ENCODE data around the gene CDH15.

CDH15 gene

DNA sequence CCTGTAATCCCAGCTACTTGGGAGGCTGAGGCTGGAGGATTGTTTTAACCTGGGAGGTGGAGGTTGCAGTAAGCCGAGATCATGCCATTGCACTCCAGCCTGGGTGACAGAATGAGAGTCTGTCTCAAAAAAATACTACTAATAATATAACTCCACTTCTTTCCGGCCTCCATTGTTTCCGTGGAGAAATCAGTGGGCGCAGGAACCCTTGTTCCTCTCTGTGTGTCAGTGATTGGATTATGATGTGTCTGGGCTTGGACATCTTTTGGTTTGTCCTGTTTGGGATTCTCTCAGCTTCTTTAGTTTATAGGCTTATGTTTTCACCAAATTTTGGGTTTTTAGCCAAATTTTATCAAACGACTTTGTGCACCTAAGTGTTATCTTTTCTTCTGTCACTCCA, 41.1 kb upstream of the CDH15 start:
- TF ChIP-seq EP300 (IDR thresholded peaks at IDR 0.05; ENCODE audit: borderline replicate concordance) (no peak), TAF1 (IDR thresholded peaks at IDR 0.05; ENCODE audit: low read depth) (no peak), NFIC (IDR thresholded peaks at IDR 0.05) (no peak), CEBPB (IDR thresholded peaks at IDR 0.05) (no peak), TCF12 (IDR thresholded peaks at IDR 0.05; ENCODE audit: low read depth) (no peak), EGR1 (IDR thresholded peaks at IDR 0.05) (no peak), RAD21 (IDR thresholded peaks at IDR 0.05; ENCODE audit: low read depth) (no peak), FOXM1 (IDR thresholded peaks at IDR 0.05; ENCODE audit: borderline replicate concordance, low read depth) (no peak), YY1 (IDR thresholded peaks at IDR 0.05; ENCODE audit: low read depth) (no peak), CREB1 (IDR thresholded peaks at IDR 0.05; ENCODE audit: low read depth) (no peak)
- TF ChIP-seq, protein P1, sequence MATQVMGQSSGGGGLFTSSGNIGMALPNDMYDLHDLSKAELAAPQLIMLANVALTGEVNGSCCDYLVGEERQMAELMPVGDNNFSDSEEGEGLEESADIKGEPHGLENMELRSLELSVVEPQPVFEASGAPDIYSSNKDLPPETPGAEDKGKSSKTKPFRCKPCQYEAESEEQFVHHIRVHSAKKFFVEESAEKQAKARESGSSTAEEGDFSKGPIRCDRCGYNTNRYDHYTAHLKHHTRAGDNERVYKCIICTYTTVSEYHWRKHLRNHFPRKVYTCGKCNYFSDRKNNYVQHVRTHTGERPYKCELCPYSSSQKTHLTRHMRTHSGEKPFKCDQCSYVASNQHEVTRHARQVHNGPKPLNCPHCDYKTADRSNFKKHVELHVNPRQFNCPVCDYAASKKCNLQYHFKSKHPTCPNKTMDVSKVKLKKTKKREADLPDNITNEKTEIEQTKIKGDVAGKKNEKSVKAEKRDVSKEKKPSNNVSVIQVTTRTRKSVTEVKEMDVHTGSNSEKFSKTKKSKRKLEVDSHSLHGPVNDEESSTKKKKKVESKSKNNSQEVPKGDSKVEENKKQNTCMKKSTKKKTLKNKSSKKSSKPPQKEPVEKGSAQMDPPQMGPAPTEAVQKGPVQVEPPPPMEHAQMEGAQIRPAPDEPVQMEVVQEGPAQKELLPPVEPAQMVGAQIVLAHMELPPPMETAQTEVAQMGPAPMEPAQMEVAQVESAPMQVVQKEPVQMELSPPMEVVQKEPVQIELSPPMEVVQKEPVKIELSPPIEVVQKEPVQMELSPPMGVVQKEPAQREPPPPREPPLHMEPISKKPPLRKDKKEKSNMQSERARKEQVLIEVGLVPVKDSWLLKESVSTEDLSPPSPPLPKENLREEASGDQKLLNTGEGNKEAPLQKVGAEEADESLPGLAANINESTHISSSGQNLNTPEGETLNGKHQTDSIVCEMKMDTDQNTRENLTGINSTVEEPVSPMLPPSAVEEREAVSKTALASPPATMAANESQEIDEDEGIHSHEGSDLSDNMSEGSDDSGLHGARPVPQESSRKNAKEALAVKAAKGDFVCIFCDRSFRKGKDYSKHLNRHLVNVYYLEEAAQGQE (IDR thresholded peaks at IDR 0.05; ENCODE audit: low read depth) = no peak
- TF ChIP-seq, protein P2, sequence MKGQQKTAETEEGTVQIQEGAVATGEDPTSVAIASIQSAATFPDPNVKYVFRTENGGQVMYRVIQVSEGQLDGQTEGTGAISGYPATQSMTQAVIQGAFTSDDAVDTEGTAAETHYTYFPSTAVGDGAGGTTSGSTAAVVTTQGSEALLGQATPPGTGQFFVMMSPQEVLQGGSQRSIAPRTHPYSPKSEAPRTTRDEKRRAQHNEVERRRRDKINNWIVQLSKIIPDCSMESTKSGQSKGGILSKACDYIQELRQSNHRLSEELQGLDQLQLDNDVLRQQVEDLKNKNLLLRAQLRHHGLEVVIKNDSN (IDR thresholded peaks at IDR 0.05) = no peak

DNA sequence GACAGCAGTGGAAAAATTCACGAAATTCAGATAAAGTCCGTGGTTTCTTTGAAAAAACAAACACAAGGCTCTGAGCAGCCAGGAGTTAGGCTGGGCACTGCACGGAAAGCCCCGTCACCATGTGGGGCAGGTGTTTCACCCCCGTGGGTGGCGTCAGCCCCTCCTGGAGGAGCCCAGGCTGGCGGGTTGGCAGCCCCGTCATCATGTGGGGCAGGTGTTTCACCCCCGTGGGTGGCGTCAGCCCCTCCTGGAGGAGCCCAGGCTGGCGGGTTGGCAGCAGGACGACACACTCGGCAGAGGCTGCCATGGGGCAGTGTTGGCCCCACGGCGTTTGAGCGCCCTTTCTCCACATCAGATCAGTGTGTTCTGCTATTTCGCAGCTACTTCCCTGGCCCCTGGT, 39.8 kb upstream of the CDH15 start:
- TF ChIP-seq, protein P1 (IDR thresholded peaks at IDR 0.05; ENCODE audit: low read depth) = no peak
- TF ChIP-seq TEAD4 (IDR thresholded peaks at IDR 0.05) (no peak), TAF1 (IDR thresholded peaks at IDR 0.05; ENCODE audit: low read depth) (no peak), ZBTB7A (IDR thresholded peaks at IDR 0.05; ENCODE audit: low read depth) (no peak)

DNA sequence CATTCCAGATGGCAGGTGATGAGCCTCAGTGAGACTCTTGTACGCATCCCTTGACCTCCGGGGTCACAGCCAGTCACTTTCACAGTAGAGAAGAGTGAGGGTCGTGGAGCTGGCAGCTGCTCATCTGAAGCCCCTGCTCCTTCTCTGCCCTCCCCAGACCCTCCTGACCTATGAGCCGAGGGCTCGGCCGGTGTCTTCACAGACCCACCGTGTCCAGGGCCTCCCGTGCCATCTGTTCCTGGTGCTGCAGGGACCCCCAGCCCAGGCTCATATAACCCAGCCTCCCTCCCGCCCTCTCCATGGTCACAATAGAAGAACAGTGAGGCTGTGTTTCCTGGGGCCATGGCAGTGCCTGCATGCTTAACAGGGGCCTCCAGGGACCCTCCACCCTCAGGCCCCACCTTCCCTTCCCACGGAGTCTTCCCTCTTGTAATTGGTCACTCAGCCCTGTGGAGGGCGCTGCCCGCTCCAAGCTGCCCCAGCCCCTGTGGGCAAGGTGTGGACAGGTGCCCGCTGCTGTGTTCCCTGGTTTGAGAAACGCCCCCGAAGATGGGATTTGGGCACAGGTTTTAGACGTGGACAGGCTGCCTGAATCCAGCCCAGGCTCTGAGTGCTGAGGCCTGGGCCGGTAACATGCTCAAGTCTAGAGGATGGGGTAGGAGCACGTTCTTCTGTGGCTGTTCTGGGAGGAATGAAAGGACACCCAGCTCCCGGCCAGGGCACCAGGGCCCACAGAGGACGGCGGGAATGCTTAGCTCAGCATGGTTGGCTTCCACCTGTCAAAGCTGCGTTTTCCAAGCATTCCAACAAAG, 39.1 kb upstream of the CDH15 start:
- TF ChIP-seq EGR1 (IDR thresholded peaks at IDR 0.05) = no peak
- no peak for TF ChIP-seq EP300 (IDR thresholded peaks at IDR 0.05; ENCODE audit: borderline replicate concordance)
- no peak for TF ChIP-seq YY1 (IDR thresholded peaks at IDR 0.05; ENCODE audit: low read depth)
- no peak for TF ChIP-seq TAF1 (IDR thresholded peaks at IDR 0.05; ENCODE audit: low read depth)
- no peak for TF ChIP-seq RAD21 (IDR thresholded peaks at IDR 0.05; ENCODE audit: low read depth)
- TF ChIP-seq NFIC (IDR thresholded peaks at IDR 0.05) = no peak
- TF ChIP-seq TCF12 (IDR thresholded peaks at IDR 0.05; ENCODE audit: low read depth) = no peak
- TF ChIP-seq, protein P3, sequence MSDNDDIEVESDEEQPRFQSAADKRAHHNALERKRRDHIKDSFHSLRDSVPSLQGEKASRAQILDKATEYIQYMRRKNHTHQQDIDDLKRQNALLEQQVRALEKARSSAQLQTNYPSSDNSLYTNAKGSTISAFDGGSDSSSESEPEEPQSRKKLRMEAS (IDR thresholded peaks at IDR 0.05) = no peak
- TF ChIP-seq, protein P2 (IDR thresholded peaks at IDR 0.05) = no peak
- no peak for TF ChIP-seq FOXM1 (IDR thresholded peaks at IDR 0.05; ENCODE audit: borderline replicate concordance, low read depth)

DNA sequence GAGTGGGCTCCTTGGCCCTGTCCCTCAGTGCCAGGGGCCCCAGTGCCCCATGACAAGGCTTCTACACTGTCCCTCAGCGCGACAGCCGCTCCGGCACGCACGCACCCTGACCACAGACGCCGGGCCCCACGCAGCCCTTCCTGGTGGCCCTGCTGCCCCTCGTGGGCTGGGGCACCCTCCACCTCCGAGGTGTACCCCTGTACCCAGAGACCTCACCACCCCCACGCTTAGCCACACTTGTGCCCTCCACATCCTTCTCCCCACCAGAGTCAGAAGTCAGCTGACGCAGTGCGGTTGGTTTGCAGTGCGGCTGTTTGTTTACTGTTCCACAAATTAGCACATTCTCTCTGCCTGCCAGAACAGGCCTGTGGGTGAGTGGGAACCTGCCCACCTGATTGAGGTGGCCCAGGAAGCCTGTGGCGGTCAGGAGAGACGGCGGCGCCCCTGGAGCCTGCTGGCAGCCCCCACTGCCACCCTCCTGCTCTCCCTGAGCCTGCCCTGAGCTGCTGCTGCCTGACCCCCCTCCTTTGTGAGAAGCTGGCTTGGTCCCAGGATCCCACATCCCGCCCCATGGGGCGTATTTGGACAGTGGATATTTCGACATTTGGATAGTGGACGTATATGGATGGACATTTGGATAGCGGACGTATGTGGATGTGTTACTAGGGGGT, 38.0 kb upstream of the CDH15 start:
- no peak for TF ChIP-seq EP300 (IDR thresholded peaks at IDR 0.05; ENCODE audit: borderline replicate concordance)
- TF ChIP-seq YY1 (IDR thresholded peaks at IDR 0.05; ENCODE audit: low read depth) = no peak
- no peak for TF ChIP-seq TEAD4 (IDR thresholded peaks at IDR 0.05)
- no peak for TF ChIP-seq RAD21 (IDR thresholded peaks at IDR 0.05; ENCODE audit: low read depth)
- TF ChIP-seq NFIC (IDR thresholded peaks at IDR 0.05) = no peak
- TF ChIP-seq EGR1 (IDR thresholded peaks at IDR 0.05) = no peak

DNA sequence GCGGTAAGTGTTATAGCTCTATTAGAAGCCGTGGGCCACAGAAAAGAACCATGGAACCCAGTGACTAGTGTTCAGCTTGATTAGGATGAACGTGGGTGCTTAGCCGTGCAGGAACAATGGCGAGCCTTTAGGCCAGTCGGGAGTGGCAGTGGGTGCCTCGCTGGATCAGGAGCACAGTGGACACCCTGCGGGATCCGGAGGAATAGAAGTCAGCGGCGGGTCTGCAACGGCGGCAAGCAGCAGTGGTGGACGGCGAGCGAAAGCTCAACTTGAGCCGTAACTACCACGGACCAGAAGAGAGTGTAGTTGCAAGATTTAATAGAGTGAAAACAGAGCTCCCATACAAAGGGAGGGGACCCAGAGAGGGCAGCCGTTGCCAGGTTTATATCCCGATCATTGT, 37.3 kb upstream of the CDH15 start:
- TF ChIP-seq TCF12 (IDR thresholded peaks at IDR 0.05; ENCODE audit: low read depth) (no peak), TEAD4 (IDR thresholded peaks at IDR 0.05) (no peak), EGR1 (IDR thresholded peaks at IDR 0.05) (no peak), YY1 (IDR thresholded peaks at IDR 0.05; ENCODE audit: low read depth) (no peak), RAD21 (IDR thresholded peaks at IDR 0.05; ENCODE audit: low read depth) (no peak), TAF1 (IDR thresholded peaks at IDR 0.05; ENCODE audit: low read depth) (no peak), ZBTB7A (IDR thresholded peaks at IDR 0.05; ENCODE audit: low read depth) (no peak)
- TF ChIP-seq, protein P1 (IDR thresholded peaks at IDR 0.05; ENCODE audit: low read depth) = no peak
